COLO829 (cell line): ENCODE measurements around the gene PARD3B.

Experiments
- DNase-seq: peaks from one replicate; pipeline ENCODE4 v3.0.0; 2012; ENCODE audit warnings: low spot score

PARD3B gene

DNA sequence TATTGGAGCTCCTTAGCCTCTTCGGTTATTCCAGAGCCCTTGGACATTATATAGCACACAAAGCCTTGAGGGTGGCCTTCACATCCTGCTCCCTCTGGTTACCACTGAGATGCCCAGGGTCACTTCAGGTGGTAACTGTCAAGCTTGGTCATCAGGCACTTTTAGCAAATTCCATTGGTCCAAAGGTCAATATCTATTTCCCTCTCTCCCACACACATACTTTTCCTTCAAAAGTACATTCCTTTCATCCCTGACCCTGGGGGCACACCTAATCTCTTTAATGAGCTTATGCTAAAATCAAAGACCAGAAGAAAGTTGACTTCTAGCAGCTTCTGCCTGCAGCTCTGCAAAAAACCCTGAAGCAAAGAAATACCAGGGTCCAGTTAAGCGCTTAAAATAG, 965.1 kb downstream of the PARD3B start:
- DNase-seq, result no peak

GRCh38 chr2:205511221-205511620, 965.9 kb downstream of the PARD3B start:
- DNase-seq, result no peak

DNA sequence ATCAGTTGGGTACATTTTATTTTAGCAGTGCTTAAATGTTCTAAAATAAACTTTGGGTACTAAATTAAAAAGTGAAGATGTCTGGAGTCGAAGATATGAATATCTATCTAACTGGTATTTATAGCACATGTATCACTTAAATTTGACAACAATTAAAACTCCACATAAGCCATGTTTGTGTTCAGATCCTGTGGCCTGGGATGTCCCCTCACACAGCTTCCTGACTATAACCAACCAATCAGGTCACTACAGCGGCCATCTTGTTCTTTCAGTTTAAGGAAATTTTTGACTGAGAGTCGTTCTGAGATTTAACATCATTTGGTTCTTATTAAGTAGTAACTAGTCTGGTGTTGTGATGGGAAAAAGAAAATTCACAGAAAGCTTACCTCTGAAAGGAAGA, 966.4 kb downstream of the PARD3B start:
- no peak for DNase-seq

GRCh38 chr2:205520311-205520710, 975.0 kb downstream of the PARD3B start:
- no peak for DNase-seq

GRCh38 chr2:205524656-205525055, 979.4 kb downstream of the PARD3B start:
- no peak for DNase-seq

DNA sequence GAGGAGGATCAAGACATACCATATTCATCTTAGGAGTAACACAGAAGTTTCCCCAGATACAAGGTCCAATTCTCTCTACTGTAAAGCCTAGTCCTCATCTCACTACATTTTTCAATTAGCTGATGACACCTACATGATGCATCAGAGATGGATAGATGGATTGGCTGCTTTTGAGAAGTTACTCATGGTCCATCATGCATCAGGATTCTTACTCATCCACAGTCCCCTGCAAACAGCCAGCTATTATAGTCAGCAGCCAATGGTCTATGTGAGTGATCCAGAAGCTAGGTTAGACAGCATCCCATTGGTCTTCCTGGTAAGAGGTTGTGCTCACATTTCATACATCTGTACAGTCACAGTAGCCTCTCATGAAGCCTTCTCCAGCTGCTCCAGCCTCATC, 982.5 kb downstream of the PARD3B start:
- no peak for DNase-seq

DNA sequence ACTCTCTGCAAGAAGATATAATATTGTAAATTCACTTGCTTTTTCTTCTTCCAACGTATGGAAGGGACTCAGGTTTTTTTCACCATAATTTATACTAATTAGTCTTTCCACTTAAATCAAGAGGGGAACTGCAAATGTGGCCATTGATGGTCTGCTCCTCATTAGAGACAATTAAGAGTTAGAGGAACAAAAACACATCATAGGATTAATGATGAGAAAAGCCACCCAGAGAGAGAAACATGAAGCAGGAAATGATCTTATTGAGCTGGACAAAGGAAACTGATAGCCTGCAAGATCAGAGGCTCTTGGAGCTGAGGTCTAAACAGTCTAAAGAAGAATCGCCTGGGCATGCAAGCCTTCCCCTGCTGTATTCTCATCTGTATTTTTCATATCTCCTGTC, 985.8 kb downstream of the PARD3B start:
- no peak for DNase-seq

GRCh38 chr2:205531489-205532148, 986.3 kb downstream of the PARD3B start:
- no peak for DNase-seq

DNA sequence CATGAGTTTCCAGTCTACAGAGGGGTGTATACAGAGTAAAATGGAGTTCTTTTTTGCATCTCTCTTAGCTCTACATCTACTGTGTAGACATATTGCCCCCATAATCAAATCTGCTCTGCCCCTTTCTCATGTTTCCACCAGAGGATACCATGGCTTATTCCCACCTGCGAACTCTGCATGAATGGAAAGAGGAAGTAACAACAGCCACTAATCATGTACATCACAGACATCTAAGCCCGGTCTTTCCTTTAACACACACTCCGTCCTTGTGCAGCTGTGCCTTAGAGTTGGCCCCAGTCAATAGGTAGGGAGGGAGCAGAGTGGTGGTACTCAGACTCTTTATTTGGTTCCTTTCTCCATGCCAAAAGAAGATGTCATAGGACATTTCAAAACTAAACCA, 989.7 kb downstream of the PARD3B start:
- no peak for DNase-seq

GRCh38 chr2:205539603-205540002, 994.3 kb downstream of the PARD3B start:
- DNase-seq, result no peak

GRCh38 chr2:205540036-205540435, 994.8 kb downstream of the PARD3B start:
- DNase-seq, result no peak

- DNase-seq, result no peak
Measured at GRCh38 chr2:205543262-205543843, 998.1 kb downstream of the PARD3B start.

- no peak for DNase-seq
Measured at GRCh38 chr2:205543937-205544702, 998.8 kb downstream of the PARD3B start.

- no peak for DNase-seq
Measured at GRCh38 chr2:205545971-205546816, 1000.9 kb downstream of the PARD3B start.

DNA sequence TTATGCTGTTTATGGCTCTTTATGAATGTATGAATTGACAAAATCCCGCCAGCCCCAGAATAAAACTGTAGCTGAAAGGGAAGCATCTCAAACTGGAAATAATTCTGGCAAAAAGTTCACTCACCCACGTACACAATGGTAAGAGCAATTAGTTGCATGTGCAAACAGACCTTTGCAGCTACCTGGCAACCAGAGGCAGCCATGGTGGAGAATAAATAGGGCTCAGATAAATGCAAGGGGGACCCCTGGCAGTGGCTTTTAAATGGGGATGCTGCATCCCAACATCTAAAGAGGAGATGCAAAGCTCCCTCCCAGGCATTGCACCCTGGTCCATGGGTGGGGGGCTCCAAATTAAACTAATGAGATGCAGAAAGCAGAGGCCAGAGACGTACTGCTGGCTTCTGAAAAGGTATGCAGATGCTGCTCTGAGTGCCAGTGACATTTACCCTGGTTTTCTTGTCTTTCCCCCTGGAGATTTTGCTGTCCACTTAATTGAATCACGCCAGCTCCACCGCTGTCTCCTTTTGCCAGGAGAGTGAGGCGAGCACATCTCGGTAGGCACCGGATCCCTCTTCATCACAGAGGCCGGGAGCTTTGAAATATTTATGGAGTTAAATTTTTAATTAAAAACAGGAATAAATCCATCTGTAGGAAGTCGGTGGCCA, 1010.4 kb downstream of the PARD3B start:
- no peak for DNase-seq

DNA sequence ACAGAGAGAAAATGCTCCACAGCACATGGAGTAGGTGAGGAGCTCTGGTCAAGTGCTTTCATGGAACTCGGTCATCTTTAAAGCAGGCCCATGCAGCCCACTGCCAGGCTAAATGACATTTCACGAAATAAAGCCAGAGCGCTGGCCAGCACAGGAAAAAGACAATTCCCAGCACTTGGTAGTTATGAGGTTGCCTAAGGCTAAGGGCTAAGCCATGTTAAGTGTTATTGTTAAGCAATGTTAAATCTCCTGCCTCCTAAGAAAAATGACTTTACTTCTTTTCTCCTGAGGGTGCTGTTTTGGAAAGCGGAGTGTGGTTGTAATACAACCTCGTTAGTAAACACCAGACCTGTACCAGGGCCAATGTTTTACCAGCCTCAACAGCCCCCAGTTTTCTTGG, 1011.1 kb downstream of the PARD3B start:
- no peak for DNase-seq

DNA sequence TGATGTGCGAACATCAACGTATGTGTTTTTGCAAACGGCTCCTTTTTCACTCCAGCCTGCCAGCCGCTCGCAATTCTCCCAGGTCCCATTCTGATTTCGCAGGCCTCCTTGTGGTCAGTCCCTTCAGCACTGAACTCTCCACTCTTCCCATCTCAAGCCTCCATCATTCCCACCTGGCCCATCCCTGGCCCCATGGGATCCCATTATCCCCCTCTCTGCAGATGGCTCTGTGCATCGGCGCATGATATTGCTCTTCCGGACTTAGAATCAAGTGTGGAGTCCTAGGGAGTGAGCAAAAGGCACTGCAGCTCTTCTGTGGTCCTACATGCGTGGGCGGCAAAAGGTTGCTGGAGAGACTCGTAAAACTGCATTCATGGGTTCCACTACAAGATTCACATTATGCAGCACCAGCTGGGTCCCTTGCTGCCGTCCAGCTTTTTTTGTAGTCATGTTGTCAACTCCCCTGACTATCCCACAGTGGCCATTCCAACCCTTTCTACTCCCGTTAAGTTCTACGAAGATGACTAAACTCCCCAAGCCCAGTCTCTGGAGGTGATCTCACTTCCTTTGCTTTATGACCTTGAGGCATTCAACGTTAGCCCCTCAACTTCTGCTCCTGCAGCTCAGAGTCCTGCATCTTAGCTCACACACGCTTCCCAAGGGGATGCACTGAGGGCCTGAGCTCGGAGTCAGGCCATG, 1011.7 kb downstream of the PARD3B start:
- DNase-seq, result no peak

GRCh38 chr2:205557873-205558272, 1012.6 kb downstream of the PARD3B start:
- no peak for DNase-seq

DNA sequence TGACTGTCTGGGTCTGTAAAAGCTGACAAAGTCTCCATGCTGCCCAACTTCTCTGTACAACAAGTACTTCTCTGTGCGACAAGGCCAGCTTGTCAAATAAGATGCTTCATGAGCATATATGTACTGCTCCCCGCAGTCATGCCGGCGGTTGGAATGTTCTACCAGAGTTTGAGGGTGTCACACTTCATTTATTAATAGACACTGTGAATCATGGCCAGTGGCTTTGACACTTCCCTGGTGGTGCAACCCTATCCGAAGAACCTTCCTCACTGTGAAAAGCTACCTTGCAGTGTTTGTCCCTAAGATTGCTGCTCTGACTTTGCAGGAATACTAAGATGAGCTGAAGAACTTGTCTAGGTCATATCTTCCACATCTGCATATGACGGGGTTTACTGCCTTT, 1016.2 kb downstream of the PARD3B start:
- DNase-seq, result no peak

DNA sequence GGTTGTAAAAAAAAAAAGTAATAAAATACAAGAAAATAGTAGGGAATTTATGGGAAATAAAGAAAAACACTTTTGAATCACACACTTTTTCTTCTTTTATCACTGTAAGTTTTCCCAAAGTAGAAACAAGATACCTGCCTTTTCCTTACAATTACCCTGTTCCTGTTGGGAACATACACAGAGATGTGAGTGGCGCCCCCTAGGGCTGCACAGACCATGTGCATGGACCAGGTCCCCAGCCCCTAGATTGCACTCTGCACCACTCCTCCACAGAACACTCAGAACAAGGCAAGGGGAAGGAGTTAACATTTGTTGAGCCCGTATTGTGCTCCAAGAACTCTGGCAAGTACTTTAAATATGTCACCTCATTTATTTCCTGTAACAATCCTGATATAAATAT, 1018.4 kb downstream of the PARD3B start:
- no peak for DNase-seq
